Measurements from ENCODE around the gene PRAC2.
A peak's percentile ranks its signal among the peaks of the same experiment; 100 is the strongest.

DNA sequence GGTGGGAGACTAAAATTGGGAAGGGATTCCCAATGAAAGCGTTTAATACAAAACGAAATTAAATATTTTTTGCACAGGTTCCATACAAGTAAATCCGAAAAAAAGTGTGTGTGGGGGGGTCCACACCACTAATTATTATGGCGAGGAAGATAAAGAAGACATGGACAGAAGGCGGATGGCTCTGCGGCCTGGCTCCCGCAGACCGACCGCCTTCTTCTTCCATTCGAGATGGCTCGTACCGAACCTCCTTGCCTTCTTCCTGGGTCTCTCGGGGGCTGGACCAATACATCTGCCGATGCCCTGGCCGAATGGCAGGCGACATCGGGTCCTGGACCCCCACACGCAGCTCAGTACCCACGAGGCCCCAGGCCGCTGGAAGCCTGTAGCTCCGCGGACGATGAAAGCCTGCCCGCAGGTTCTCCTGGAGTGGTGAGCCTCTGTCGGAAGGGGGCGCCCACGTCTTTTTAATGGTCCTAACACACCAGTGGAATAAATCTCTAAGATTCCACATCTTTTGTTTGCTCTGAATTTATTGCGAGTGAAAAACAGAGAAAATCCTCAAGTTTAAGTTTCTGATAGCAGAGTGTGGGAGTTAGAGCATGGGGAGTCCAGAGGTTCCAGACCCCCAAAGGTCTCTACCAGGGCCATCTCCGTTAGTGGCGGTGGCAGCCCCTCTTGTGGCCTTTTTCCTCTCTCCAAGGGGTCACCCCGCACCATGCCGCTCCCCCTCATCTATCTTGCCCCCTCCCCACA is 1.4 kb downstream of the PRAC2 start:
- TF ChIP-seq POLR2A (IDR thresholded peaks at IDR 0.05), result no peak
- TF ChIP-seq, protein P1, sequence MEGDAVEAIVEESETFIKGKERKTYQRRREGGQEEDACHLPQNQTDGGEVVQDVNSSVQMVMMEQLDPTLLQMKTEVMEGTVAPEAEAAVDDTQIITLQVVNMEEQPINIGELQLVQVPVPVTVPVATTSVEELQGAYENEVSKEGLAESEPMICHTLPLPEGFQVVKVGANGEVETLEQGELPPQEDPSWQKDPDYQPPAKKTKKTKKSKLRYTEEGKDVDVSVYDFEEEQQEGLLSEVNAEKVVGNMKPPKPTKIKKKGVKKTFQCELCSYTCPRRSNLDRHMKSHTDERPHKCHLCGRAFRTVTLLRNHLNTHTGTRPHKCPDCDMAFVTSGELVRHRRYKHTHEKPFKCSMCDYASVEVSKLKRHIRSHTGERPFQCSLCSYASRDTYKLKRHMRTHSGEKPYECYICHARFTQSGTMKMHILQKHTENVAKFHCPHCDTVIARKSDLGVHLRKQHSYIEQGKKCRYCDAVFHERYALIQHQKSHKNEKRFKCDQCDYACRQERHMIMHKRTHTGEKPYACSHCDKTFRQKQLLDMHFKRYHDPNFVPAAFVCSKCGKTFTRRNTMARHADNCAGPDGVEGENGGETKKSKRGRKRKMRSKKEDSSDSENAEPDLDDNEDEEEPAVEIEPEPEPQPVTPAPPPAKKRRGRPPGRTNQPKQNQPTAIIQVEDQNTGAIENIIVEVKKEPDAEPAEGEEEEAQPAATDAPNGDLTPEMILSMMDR (IDR thresholded peaks at IDR 0.05 in 4 of 5, conservative IDR thresholded peaks at IDR 0.05 in 1 of 5), result peak; percentile 31 to 72 (median 44)
